Measurements from ENCODE around the gene NUMB.
A peak's percentile ranks its signal among the peaks of the same experiment; 100 is the strongest.

The NUMB gene

DNA sequence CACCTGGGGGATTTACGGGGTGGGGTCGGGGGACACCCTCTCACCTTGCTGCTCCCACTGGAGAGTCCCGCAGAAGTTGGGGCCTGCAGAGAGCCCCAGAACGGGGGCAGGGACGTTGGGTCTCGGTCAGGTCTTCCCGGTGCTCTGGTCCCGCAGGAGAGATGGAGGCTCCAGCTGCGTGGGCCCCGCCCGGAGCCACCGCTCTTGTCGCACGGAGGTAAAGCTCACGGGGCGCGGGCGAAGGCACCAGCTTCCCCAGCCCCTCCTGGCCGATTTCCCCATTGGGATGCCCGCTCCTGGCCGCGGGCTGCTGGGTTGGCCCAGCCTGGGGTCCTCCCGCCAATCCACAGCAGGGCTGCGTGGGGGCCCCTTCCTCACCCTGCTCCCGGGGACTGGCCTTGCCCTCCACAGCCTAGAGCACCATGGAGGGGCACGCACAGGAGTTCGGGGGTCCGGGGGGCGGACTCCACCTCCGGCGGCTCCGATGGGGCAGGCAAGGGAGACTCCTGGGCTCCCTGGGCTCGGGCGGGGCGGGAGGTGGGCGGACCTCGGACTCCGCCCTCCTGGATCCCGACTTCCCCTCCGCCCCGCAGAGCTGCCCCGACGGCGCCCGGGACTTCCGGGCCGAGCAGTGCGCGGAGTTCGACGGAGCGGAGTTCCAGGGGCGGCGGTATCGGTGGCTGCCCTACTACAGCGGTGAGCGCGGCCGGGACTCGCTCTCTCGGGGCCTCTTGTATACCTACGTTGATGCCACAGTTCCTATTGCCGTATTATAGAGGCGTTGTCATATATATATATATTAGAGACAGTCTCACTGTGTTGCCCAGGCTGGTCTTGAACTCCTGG is 212.6 kb downstream of the NUMB start:
- H2AFZ ChIP-seq (ENCODE audit: low read length, unreplicated experiment): no peak overlapping the region
- no peak overlapping the region for H3K27ac ChIP-seq (ENCODE audit: low read depth, low read length)
- no peak overlapping the region for H3K4me3 ChIP-seq (ENCODE audit: low read depth, low read length)
- no peaks in the 10 kb centered on the region for H3K36me3 ChIP-seq (ENCODE audit: insufficient read depth, low read length)
- peaks cover 10% of the 10 kb centered on the region for H3K4me1 ChIP-seq (ENCODE audit: control insufficient read depth, insufficient read depth, low read length, unreplicated experiment)
- H3K79me2 ChIP-seq (ENCODE audit: control insufficient read depth, insufficient read depth, low read length, unreplicated experiment): no peaks in the 10 kb centered on the region
- no peaks in the 10 kb centered on the region for H3K27me3 ChIP-seq (ENCODE audit: insufficient read depth, low read length)

GRCh38 chr14:73244541-73245290 is 213.6 kb downstream of the NUMB start:
- peaks cover 14% of the 10 kb centered on the region for H3K4me1 ChIP-seq (ENCODE audit: control insufficient read depth, insufficient read depth, low read length, unreplicated experiment)
- no peak overlapping the region for H3K4me3 ChIP-seq (ENCODE audit: low read depth, low read length)
- no peak overlapping the region for H2AFZ ChIP-seq (ENCODE audit: low read length, unreplicated experiment)
- no peak overlapping the region for H3K27ac ChIP-seq (ENCODE audit: low read depth, low read length)
- no peaks in the 10 kb centered on the region for H3K36me3 ChIP-seq (ENCODE audit: insufficient read depth, low read length)
- no peaks in the 10 kb centered on the region for H3K79me2 ChIP-seq (ENCODE audit: control insufficient read depth, insufficient read depth, low read length, unreplicated experiment)
- H3K27me3 ChIP-seq (ENCODE audit: insufficient read depth, low read length): no peaks in the 10 kb centered on the region

- Histone ChIP-seq H2AFZ (ENCODE audit: low read length, unreplicated experiment) (no peak overlapping the region), H3K36me3 (ENCODE audit: insufficient read depth, low read length) (no peaks in the 10 kb centered on the region), H3K4me3 (ENCODE audit: low read depth, low read length) (no peak overlapping the region), H3K4me1 (ENCODE audit: control insufficient read depth, insufficient read depth, low read length, unreplicated experiment) (peaks cover 20% of the 10 kb centered on the region), H3K27ac (ENCODE audit: low read depth, low read length) (no peak overlapping the region), H3K27me3 (ENCODE audit: insufficient read depth, low read length) (no peaks in the 10 kb centered on the region), H3K79me2 (ENCODE audit: control insufficient read depth, insufficient read depth, low read length, unreplicated experiment) (no peaks in the 10 kb centered on the region)
These were observed 214.6 kb downstream of the NUMB start for GRCh38 chr14:73243748-73244147.

GRCh38 chr14:73243341-73243740 is 215.0 kb downstream of the NUMB start:
- Histone ChIP-seq H3K4me3 (ENCODE audit: low read depth, low read length) (no peak overlapping the region), H3K36me3 (ENCODE audit: insufficient read depth, low read length) (no peaks in the 10 kb centered on the region), H3K27ac (ENCODE audit: low read depth, low read length) (no peak overlapping the region), H2AFZ (ENCODE audit: low read length, unreplicated experiment) (no peak overlapping the region), H3K27me3 (ENCODE audit: insufficient read depth, low read length) (no peaks in the 10 kb centered on the region), H3K79me2 (ENCODE audit: control insufficient read depth, insufficient read depth, low read length, unreplicated experiment) (no peaks in the 10 kb centered on the region), H3K4me1 (ENCODE audit: control insufficient read depth, insufficient read depth, low read length, unreplicated experiment) (peaks cover 20% of the 10 kb centered on the region)

DNA sequence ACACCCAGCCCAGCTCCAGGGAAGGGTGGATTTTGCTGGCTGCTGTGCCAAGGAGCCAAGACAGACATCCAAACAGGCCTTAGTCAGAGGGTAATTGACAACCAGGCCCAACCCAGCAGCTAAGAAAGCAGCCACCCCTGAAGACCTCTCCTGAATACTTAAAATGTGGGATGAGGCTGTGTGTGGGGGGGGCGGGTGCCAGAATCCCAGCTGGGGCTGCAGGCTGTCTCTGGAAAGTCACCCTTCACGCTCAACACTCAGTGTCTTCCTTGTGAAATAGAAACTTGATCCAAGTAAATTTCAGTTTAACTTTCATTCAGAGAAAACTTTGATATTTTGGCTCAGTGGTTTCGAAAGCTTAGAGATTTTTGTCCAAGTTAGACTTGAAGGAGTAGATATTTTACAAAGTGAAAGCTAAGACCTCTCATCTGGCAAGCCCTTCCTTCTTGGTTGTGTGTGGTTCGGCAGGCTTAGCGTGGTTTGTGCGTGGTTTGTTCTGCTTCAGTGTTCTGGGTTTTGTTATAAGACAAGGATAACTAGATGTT is 215.9 kb downstream of the NUMB start:
- Histone ChIP-seq H3K79me2 (ENCODE audit: control insufficient read depth, insufficient read depth, low read length, unreplicated experiment) (no peaks in the 10 kb centered on the region), H3K4me1 (ENCODE audit: control insufficient read depth, insufficient read depth, low read length, unreplicated experiment) (peaks cover 20% of the 10 kb centered on the region), H2AFZ (ENCODE audit: low read length, unreplicated experiment) (no peak overlapping the region), H3K4me3 (ENCODE audit: low read depth, low read length) (peak overlapping the region; percentile 19), H3K27ac (ENCODE audit: low read depth, low read length) (no peak overlapping the region), H3K36me3 (ENCODE audit: insufficient read depth, low read length) (no peaks in the 10 kb centered on the region), H3K27me3 (ENCODE audit: insufficient read depth, low read length) (peaks cover 4% of the 10 kb centered on the region; the same call in 1 of the 2 replicates)

GRCh38 chr14:73241481-73242165 is 216.7 kb downstream of the NUMB start:
- H3K79me2 ChIP-seq (ENCODE audit: control insufficient read depth, insufficient read depth, low read length, unreplicated experiment): no peaks in the 10 kb centered on the region
- peaks cover 24% of the 10 kb centered on the region for H3K4me1 ChIP-seq (ENCODE audit: control insufficient read depth, insufficient read depth, low read length, unreplicated experiment)
- H3K27ac ChIP-seq (ENCODE audit: low read depth, low read length): no peak overlapping the region
- H2AFZ ChIP-seq (ENCODE audit: low read length, unreplicated experiment): no peak overlapping the region
- no peaks in the 10 kb centered on the region for H3K36me3 ChIP-seq (ENCODE audit: insufficient read depth, low read length)
- H3K27me3 ChIP-seq (ENCODE audit: insufficient read depth, low read length): peaks cover 11% of the 10 kb centered on the region; the same call in 1 of the 2 replicates
- no peak overlapping the region for H3K4me3 ChIP-seq (ENCODE audit: low read depth, low read length)

DNA sequence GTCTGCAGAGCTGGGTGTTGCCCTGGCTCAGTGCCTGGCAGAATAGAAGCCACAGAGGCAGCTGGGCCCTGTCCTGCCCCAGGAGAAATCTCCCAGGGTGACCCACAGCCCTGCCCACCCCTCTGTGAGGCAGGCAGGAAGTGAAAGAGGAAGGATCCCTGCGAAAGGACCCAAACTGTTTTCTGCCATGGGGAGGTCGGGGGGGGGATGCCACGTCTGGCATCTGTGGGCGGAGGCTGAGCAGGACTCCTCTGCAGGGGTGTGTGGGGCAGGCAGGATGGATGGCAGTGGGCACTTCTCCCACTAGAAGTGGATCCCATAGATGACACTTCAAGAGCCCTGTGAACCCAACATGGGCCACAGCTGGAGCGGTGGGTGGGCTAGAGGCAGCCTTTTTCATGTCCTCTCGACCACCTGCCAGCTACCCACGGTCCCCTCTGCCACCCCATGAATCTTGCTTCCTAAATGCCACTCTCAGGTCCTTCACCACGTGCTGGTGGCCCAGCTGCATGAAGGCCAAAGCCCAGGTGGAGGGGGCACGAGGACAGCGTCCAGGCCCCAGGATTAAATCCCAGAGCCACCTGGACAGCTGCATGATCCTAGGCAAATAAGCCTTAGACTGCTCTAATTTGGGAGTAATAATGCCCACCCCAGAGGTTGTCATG is 217.4 kb downstream of the NUMB start:
- Histone ChIP-seq H3K4me1 (ENCODE audit: control insufficient read depth, insufficient read depth, low read length, unreplicated experiment) (peaks cover 24% of the 10 kb centered on the region), H3K4me3 (ENCODE audit: low read depth, low read length) (no peak overlapping the region), H3K36me3 (ENCODE audit: insufficient read depth, low read length) (no peaks in the 10 kb centered on the region), H3K79me2 (ENCODE audit: control insufficient read depth, insufficient read depth, low read length, unreplicated experiment) (no peaks in the 10 kb centered on the region), H2AFZ (ENCODE audit: low read length, unreplicated experiment) (no peak overlapping the region), H3K27me3 (ENCODE audit: insufficient read depth, low read length) (peaks cover 11% of the 10 kb centered on the region), H3K27ac (ENCODE audit: low read depth, low read length) (no peak overlapping the region)

DNA sequence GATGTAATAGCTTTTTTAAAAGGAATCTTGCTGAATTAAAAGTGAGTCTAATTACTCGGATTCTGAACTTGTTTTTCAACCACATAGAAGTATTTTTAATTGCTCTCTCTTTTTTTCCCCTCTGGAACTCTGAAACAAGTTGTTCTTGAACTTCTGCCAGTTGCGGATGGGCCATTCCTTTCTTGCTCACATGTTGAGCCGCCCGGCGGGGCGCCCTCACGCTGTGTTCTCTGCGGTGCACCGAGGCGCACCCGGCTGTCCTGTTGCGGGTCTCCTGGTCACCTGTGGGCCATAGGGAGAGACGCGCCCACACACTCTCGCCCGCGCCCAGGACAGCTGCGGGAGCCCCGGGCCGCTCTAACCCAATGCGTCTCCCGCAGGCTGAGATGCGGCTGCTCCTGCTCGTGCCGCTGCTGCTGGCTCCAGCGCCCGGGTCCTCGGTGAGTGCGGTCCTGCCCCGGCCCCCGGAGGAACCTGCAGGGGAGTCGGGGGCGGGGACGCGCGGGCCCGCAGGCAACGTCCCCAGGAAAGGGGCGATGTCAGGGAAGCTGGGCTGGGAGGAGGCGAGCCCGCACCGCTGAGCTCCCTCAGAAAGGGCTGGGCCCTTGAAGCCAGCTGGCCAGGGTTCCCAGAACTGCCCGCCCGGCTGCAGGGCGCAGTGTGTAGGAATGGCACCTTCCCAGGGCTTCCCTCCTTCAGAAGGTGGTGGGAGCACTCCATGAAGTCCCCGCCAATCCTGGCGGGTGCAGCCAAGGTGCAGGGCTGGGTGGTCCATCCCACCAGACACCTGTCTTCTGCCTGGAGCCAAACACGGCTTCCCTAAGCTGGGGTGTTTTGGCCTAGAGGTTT is 218.7 kb downstream of the NUMB start:
- no peak overlapping the region for H2AFZ ChIP-seq (ENCODE audit: low read length, unreplicated experiment)
- H3K4me1 ChIP-seq (ENCODE audit: control insufficient read depth, insufficient read depth, low read length, unreplicated experiment): peaks cover 31% of the 10 kb centered on the region
- H3K36me3 ChIP-seq (ENCODE audit: insufficient read depth, low read length): no peaks in the 10 kb centered on the region
- peaks cover 17% of the 10 kb centered on the region for H3K27me3 ChIP-seq (ENCODE audit: insufficient read depth, low read length)
- H3K79me2 ChIP-seq (ENCODE audit: control insufficient read depth, insufficient read depth, low read length, unreplicated experiment): no peaks in the 10 kb centered on the region
- H3K4me3 ChIP-seq (ENCODE audit: low read depth, low read length): peak overlapping the region; percentile 77
- H3K27ac ChIP-seq (ENCODE audit: low read depth, low read length): no peak overlapping the region

- H3K27ac ChIP-seq (ENCODE audit: low read depth, low read length): no peak overlapping the region
- peaks cover 24% of the 10 kb centered on the region for H3K27me3 ChIP-seq (ENCODE audit: insufficient read depth, low read length)
- H3K4me3 ChIP-seq (ENCODE audit: low read depth, low read length): peak overlapping the region; percentile 77
- no peaks in the 10 kb centered on the region for H3K79me2 ChIP-seq (ENCODE audit: control insufficient read depth, insufficient read depth, low read length, unreplicated experiment)
- H2AFZ ChIP-seq (ENCODE audit: low read length, unreplicated experiment): no peak overlapping the region
- H3K36me3 ChIP-seq (ENCODE audit: insufficient read depth, low read length): no peaks in the 10 kb centered on the region
- peaks cover 31% of the 10 kb centered on the region for H3K4me1 ChIP-seq (ENCODE audit: control insufficient read depth, insufficient read depth, low read length, unreplicated experiment)
These were observed 219.4 kb downstream of the NUMB start for GRCh38 chr14:73238941-73239340.
